Effector memory CD8-positive, alpha-beta T cell (primary cell): ENCODE measurements around the gene PZP.
A peak's percentile ranks its signal among the peaks of the same experiment; 100 is the strongest.
"Not testable (repeated sequence)": the region's sequence is repeated elsewhere in the genome, so short reads cannot be mapped to it uniquely, and the experiment has no call there.

Experiments
- ATAC-seq: fragments of 150-1000 bp; cut with Tn5 transposase; replicated peaks from 2 replicates; pipeline ENCODE4 v1.10.0; 2021; ENCODE audit warnings: mild to moderate bottlenecking, moderate library complexity
- DNase-seq, 3 experiments: peaks; one replicate each; pipeline ENCODE4 v3.0.0; 2021
- H3K27ac Mint-ChIP-seq, 2 donors: one replicate each; pipeline ENCODE4 v1.8.0; 2022; ENCODE audit warnings: mild to moderate bottlenecking in 2 of 2, mixed read lengths in 2 of 2, moderate library complexity in 2 of 2
- H3K27me3 Mint-ChIP-seq, 2 donors: one replicate each; pipeline ENCODE4 v1.8.0; 2022; ENCODE audit warnings: mixed read lengths in 2 of 2
- H3K36me3 Mint-ChIP-seq: one replicate; pipeline ENCODE4 v1.8.0; 2022; ENCODE audit warnings: mild to moderate bottlenecking, moderate library complexity, mixed read lengths; ENCODE audit not compliant: insufficient read depth
- H3K4me1 Mint-ChIP-seq, 2 donors: one replicate each; pipeline ENCODE4 v1.8.0; 2022; ENCODE audit warnings: low read depth in 2 of 2, mixed read lengths in 2 of 2
- H3K4me3 Mint-ChIP-seq, 2 donors: one replicate each; pipeline ENCODE4 v1.8.0; 2022; ENCODE audit warnings: mild to moderate bottlenecking in 2 of 2, mixed read lengths in 2 of 2, moderate library complexity in 2 of 2
- H3K9me3 Mint-ChIP-seq, 2 donors: one replicate each; pipeline ENCODE4 v1.8.0; 2022; ENCODE audit warnings: mixed read lengths in 2 of 2

PZP gene

GRCh38 chr12:9235519-9235918 is 27.3 kb upstream of the PZP start:
- DNase-seq (no peak), ATAC-seq (no peak)
- Mint-ChIP-seq H3K27me3 (no peaks in the 10 kb centered on the region), H3K9me3 (no peaks in the 10 kb centered on the region), H3K4me1 (peaks cover 4 to 5% of the 10 kb centered on the region in 2 donors), H3K27ac (no peak overlapping the region), H3K4me3 (no peak overlapping the region), H3K36me3 (peaks cover 13% of the 10 kb centered on the region)

GRCh38 chr12:9227950-9228349 is 19.8 kb upstream of the PZP start:
- Mint-ChIP-seq H3K27ac (peak overlapping the region in 1 of 2 donors; percentile 3), H3K27me3 (no peaks in the 10 kb centered on the region), H3K9me3 (peaks cover 0 to 7% of the 10 kb centered on the region in 2 donors), H3K36me3 (peaks cover 7% of the 10 kb centered on the region), H3K4me3 (no peak overlapping the region), H3K4me1 (peaks cover 4 to 5% of the 10 kb centered on the region in 2 donors)
- DNase-seq, result no peak
- no peak for ATAC-seq

DNA sequence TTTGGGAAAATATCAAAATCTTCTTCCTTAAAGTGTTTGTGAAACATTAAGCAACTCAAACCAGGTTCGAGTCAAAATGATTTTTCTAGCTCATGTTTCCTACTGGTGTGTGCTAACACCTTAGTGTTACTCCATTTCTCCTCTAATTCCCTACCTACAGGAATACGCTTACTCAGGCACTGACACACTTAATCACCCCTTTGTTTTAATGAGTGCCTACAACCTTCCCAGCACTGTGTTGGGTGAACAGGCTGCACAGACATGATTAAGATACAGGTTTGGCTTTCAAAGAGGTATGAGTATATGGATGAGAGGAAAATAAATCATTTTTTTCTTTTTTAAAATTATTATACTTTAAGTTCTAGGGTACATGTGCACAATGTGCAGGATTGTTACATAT is 15.6 kb upstream of the PZP start:
- Mint-ChIP-seq H3K4me1 (peaks cover 4 to 5% of the 10 kb centered on the region in 2 donors), H3K27me3 (no peaks in the 10 kb centered on the region), H3K36me3 (peaks cover 9% of the 10 kb centered on the region), H3K27ac (no peak overlapping the region), H3K4me3 (no peak overlapping the region), H3K9me3 (peaks cover 0 to 7% of the 10 kb centered on the region in 2 donors)
- DNase-seq (no peak), ATAC-seq (no peak)

DNA sequence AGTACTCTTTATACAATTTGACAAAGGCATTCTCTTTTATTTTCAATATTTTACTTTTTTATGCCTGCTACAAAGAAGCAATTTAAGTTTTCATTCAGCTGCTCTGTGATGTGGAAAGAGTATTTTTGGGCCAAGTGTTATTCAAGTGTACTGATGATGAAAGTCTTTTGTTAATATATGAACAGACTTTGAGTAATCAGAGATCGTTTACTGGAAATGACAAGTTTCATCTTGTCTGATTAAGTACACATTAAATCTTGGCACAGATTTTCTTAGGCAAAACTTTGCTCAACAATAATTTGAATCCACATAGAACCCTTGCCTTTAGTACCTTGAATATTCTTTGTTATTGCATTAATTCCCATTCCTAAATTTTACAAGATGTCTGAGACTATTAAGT is 13.3 kb upstream of the PZP start:
- no peak for DNase-seq
- no peak overlapping the region for H3K4me3 Mint-ChIP-seq
- no peaks in the 10 kb centered on the region for H3K27me3 Mint-ChIP-seq
- ATAC-seq, result no peak
- H3K4me1 Mint-ChIP-seq, result peaks cover 4 to 5% of the 10 kb centered on the region in 2 donors
- peak overlapping the region in 1 of 2 donors; percentile 13 for H3K27ac Mint-ChIP-seq
- H3K36me3 Mint-ChIP-seq, result peaks cover 8% of the 10 kb centered on the region
- peaks cover 0 to 7% of the 10 kb centered on the region in 2 donors for H3K9me3 Mint-ChIP-seq

DNA sequence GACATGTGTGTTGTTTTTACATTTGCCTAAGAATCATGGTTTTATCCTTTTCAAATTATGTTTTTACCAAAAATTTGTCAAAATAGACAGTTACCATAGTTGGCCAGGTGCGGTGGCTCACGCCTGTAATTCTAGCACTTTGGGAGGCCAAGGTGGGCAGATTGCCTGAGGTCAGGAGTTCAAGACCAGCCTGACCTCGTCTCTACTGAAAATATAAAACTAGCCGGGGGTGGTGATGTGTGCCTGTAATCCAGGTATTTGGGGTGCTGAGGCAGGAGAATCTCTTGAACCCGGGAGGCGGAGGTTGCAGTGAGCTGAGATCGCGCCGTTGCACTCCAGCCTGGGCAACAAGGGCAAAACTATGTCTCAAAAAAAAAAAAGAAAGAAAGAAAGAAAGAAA is 12.8 kb upstream of the PZP start:
- Mint-ChIP-seq H3K9me3 (peaks cover 0 to 11% of the 10 kb centered on the region in 2 donors), H3K27ac (peak overlapping the region; percentile 13 to 53)
- not testable (repeated sequence) for DNase-seq, H3K36me3 Mint-ChIP-seq, H3K4me3 Mint-ChIP-seq, H3K4me1 Mint-ChIP-seq, H3K27me3 Mint-ChIP-seq, ATAC-seq

DNA sequence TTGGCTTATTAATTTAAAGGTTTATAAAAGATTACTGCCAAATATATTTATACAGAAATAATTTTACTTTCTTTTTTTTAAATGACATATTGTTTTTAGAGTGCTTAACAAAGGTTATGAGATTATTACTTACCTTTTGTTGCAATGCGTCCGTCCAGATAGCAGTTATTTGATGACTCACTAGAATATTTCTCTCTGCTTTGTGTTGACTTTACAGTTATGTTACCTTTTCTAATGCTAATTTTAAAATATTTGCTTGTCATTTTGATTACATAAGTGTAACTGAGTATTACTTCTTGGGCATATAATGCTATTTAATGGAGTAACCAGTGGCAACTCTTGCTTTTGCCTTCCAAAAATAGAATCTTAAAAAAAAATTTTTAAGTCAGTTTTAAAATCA is 6.3 kb upstream of the PZP start:
- H3K36me3 Mint-ChIP-seq, result peaks cover 11% of the 10 kb centered on the region

GRCh38 chr12:9211687-9212086 is 3.5 kb upstream of the PZP start:
- ATAC-seq (no peak), DNase-seq (no peak)
- no peak overlapping the region for H3K4me3 Mint-ChIP-seq
- no peaks in the 10 kb centered on the region for H3K27me3 Mint-ChIP-seq
- H3K9me3 Mint-ChIP-seq, result peaks cover 0 to 8% of the 10 kb centered on the region in 2 donors
- H3K36me3 Mint-ChIP-seq, result peaks cover 13% of the 10 kb centered on the region
- H3K27ac Mint-ChIP-seq, result peak overlapping the region in 1 of 2 donors; percentile 26
- peaks cover 12 to 13% of the 10 kb centered on the region in 2 donors for H3K4me1 Mint-ChIP-seq

More for the DNA sequence above, 6.3 kb upstream of the PZP start:
- ATAC-seq (no peak), DNase-seq (no peak)
- H3K4me3 Mint-ChIP-seq, result no peak overlapping the region
- H3K27me3 Mint-ChIP-seq, result no peaks in the 10 kb centered on the region
- peaks cover 8% of the 10 kb centered on the region in 2 donors for H3K4me1 Mint-ChIP-seq
- peaks cover 0 to 8% of the 10 kb centered on the region in 2 donors for H3K9me3 Mint-ChIP-seq
- H3K27ac Mint-ChIP-seq, result no peak overlapping the region

DNA sequence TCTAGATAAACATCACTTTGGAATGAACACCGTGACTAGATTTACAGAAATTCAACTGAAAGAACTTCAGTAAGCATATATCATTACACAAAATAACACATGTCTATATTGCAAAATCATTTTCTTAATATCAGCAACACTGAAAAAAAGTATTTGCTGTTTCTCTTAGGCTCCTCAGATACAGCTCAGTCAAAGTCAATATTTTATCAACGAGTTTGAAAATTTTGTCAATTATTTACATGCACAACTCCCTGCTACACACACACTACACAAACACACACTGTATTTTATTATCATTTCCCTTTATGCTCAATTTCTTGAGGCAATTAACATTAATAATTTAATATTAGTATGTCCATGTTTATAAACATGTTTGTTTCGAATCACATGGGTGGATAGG is 3.8 kb downstream of the PZP start:
- Mint-ChIP-seq H3K27ac (no peak overlapping the region), H3K9me3 (no peaks in the 10 kb centered on the region), H3K36me3 (peaks cover 9% of the 10 kb centered on the region), H3K4me1 (peaks cover 4 to 6% of the 10 kb centered on the region in 2 donors), H3K27me3 (no peaks in the 10 kb centered on the region), H3K4me3 (no peak overlapping the region)
- ATAC-seq (no peak), DNase-seq (no peak)

DNA sequence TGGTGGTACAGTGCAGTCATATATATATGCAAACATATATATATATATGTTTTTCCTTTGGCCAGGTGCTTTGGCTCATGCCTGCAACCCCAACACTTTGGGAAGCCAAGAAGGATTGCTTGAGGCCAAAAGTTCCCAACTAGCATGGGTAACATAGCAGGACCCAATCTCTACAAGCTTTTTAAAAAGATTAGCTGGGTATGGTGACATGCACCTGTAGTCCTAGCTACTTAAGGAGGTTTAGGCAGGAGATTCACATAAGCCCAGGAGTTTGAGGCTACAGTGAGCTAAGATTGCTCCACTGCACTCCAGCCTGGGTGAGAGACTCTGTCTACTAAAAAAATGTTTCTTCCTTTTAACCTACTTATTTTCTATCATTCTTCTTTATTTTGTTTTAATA is 10.2 kb downstream of the PZP start:
- DNase-seq (no peak), ATAC-seq (no peak)
- H3K9me3 Mint-ChIP-seq, result no peaks in the 10 kb centered on the region
- no peaks in the 10 kb centered on the region for H3K27me3 Mint-ChIP-seq
- H3K36me3 Mint-ChIP-seq, result peaks cover 14% of the 10 kb centered on the region
- H3K4me3 Mint-ChIP-seq, result no peak overlapping the region
- H3K4me1 Mint-ChIP-seq, result peaks cover 0 to 7% of the 10 kb centered on the region in 2 donors
- no peak overlapping the region for H3K27ac Mint-ChIP-seq

GRCh38 chr12:9184276-9184675 is 23.9 kb downstream of the PZP start:
- peaks cover 6% of the 10 kb centered on the region for H3K36me3 Mint-ChIP-seq
- H3K9me3 Mint-ChIP-seq, result peaks cover 7 to 13% of the 10 kb centered on the region in 2 donors
- no peak overlapping the region for H3K4me3 Mint-ChIP-seq
- no peaks in the 10 kb centered on the region for H3K4me1 Mint-ChIP-seq
- no peak for DNase-seq
- no peak overlapping the region for H3K27ac Mint-ChIP-seq
- no peaks in the 10 kb centered on the region for H3K27me3 Mint-ChIP-seq
- no peak for ATAC-seq

- DNase-seq (no peak), ATAC-seq (no peak)
- Mint-ChIP-seq H3K36me3 (peaks cover 9% of the 10 kb centered on the region), H3K4me1 (no peaks in the 10 kb centered on the region), H3K4me3 (no peak overlapping the region), H3K27ac (no peak overlapping the region), H3K27me3 (no peaks in the 10 kb centered on the region), H3K9me3 (peaks cover 0 to 1% of the 10 kb centered on the region in 2 donors)
These were observed 27.4 kb downstream of the PZP start for GRCh38 chr12:9180810-9181209.

DNA sequence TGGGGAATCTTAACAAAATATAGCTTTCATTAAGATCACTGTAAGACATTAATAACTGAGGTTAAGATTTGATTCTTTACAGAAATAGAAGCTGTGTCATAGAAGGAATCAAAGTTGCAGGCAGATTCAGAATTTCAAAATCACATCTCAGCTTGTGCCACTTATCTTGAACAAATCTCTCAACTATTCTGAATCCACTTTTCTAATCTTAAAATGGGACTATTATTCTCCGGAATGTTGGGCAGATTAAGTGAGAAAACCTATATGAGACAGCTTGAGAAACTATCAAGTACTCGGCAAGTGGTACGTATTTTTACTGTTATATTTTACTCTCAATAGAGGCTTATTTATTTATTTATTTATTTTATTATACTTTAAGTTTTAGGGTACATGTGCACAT is 28.4 kb downstream of the PZP start:
- H3K4me3 Mint-ChIP-seq, result no peak overlapping the region
- peaks cover 0 to 1% of the 10 kb centered on the region in 2 donors for H3K9me3 Mint-ChIP-seq
- peaks cover 0 to 7% of the 10 kb centered on the region in 2 donors for H3K4me1 Mint-ChIP-seq
- H3K36me3 Mint-ChIP-seq, result peaks cover 9% of the 10 kb centered on the region
- DNase-seq (no peak), ATAC-seq (no peak)
- no peaks in the 10 kb centered on the region for H3K27me3 Mint-ChIP-seq
- no peak overlapping the region for H3K27ac Mint-ChIP-seq

GRCh38 chr12:9169979-9170634 is 38.1 kb downstream of the PZP start:
- H3K27ac Mint-ChIP-seq, result peak overlapping the region in 1 of 2 donors; percentile 33
- no peak for ATAC-seq

DNA sequence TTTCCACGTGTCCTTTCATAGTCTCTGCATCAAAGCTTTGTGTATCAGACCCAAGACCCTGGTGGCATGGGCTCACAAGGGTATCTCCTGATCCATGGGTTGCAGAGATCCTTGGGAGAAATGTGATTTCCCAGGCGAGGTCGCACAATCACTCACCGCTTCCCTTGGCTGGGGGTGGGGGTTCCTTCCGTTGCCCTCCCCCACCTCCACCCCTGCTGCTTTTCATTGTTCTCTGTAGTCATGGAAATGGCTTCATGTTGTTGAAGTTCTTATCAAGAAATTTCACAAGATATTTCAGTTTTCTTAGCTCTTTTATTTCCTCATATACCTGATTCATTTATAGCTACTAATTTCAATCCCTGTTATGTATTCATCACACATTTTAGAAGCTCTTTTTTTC is 40.9 kb downstream of the PZP start:
- ATAC-seq, H3K27me3 Mint-ChIP-seq: not testable (repeated sequence)

More at GRCh38 chr12:9169979-9170634, 38.1 kb downstream of the PZP start:
- DNase-seq, result no peak
- H3K27me3 Mint-ChIP-seq, result no peaks in the 10 kb centered on the region
- H3K36me3 Mint-ChIP-seq, result peaks cover 23% of the 10 kb centered on the region
- H3K9me3 Mint-ChIP-seq, result peaks cover 7 to 8% of the 10 kb centered on the region in 2 donors
- H3K4me1 Mint-ChIP-seq, result peaks cover 0 to 10% of the 10 kb centered on the region in 2 donors
- no peak overlapping the region for H3K4me3 Mint-ChIP-seq

More for the DNA sequence above, 40.9 kb downstream of the PZP start:
- not testable (repeated sequence) for H3K4me3 Mint-ChIP-seq, H3K9me3 Mint-ChIP-seq, DNase-seq, H3K27ac Mint-ChIP-seq
- Mint-ChIP-seq H3K36me3 (peaks cover 40% of the 10 kb centered on the region), H3K4me1 (peaks cover 6 to 15% of the 10 kb centered on the region in 2 donors)
